GM12873 (cell line): ENCODE results near the gene RGPD3.

ENCODE experiments used
- CTCF ChIP-seq: IDR thresholded peaks from 2 replicates; pipeline ENCODE4 v1.5.1; 2012; ENCODE audit warnings: low read depth, mild to moderate bottlenecking, moderate library complexity, low read length, control low read depth; ENCODE audit not compliant: insufficient read depth; ENCODE audit errors: missing control alignments

RGPD3 gene

GRCh38 chr2:106353676-106354075 lies 114.5 kb downstream of the RGPD3 start:
- TF ChIP-seq CTCF: no peak

- no peak for TF ChIP-seq CTCF
Observed at GRCh38 chr2:106350980-106351379, 117.2 kb downstream of the RGPD3 start.

- TF ChIP-seq CTCF: no peak
Observed at GRCh38 chr2:106344302-106344701, 123.9 kb downstream of the RGPD3 start.

- TF ChIP-seq CTCF: no peak
Observed at GRCh38 chr2:106343274-106343673, 124.9 kb downstream of the RGPD3 start.

GRCh38 chr2:106342831-106343251 lies 125.4 kb downstream of the RGPD3 start:
- no peak for TF ChIP-seq CTCF

GRCh38 chr2:106341666-106342065 lies 126.5 kb downstream of the RGPD3 start:
- TF ChIP-seq CTCF: no peak
